HG02973 (cell line): ENCODE results near the gene MOV10.

ENCODE experiments used
- ATAC-seq: cut with Tn5 transposase; IDR thresholded peaks from one replicate; pipeline ENCODE4 v1.9.1; 2021; ENCODE audit warnings: moderate library complexity; ENCODE audit not compliant: unreplicated experiment

Gene MOV10

GRCh38 chr1:112698366-112699310 lies 24.2 kb downstream of the MOV10 start:
- ATAC-seq = no peak

- ATAC-seq = no peak
Measured at GRCh38 chr1:112699425-112700144, 25.1 kb downstream of the MOV10 start.

- peak; percentile 37 for ATAC-seq
Measured at GRCh38 chr1:112700290-112701226, 26.1 kb downstream of the MOV10 start.

- ATAC-seq = no peak
Measured at GRCh38 chr1:112701227-112702066, 27.0 kb downstream of the MOV10 start.

- no peak for ATAC-seq
Measured at GRCh38 chr1:112702067-112702395, 27.6 kb downstream of the MOV10 start.

GRCh38 chr1:112702420-112703261 lies 28.2 kb downstream of the MOV10 start:
- no peak for ATAC-seq

- ATAC-seq = no peak
Measured at GRCh38 chr1:112703706-112704105, 29.2 kb downstream of the MOV10 start.

- no peak for ATAC-seq
Measured at GRCh38 chr1:112704391-112704933, 30.0 kb downstream of the MOV10 start.

GRCh38 chr1:112704934-112705627 lies 30.6 kb downstream of the MOV10 start:
- ATAC-seq = peak; percentile 46

- peak; percentile 51 for ATAC-seq
Measured at GRCh38 chr1:112706505-112707220, 32.2 kb downstream of the MOV10 start, which contains the start of gene RHOC. TSS of gene RHOC (minus strand) at chr1:112707127. CDS start at chr1:112703799, 3,328 bp downstream.

GRCh38 chr1:112707221-112708001 lies 33.0 kb downstream of the MOV10 start:
- peak; percentile 48 for ATAC-seq

- no peak for ATAC-seq
Measured at GRCh38 chr1:112708002-112708448, 33.6 kb downstream of the MOV10 start.

- no peak for ATAC-seq
Measured at GRCh38 chr1:112708489-112708888, 34.0 kb downstream of the MOV10 start.

- no peak for ATAC-seq
Measured at GRCh38 chr1:112710159-112710558, 35.7 kb downstream of the MOV10 start.

- no peak for ATAC-seq
Measured at GRCh38 chr1:112710586-112710985, 36.1 kb downstream of the MOV10 start.

- ATAC-seq = no peak
Measured at GRCh38 chr1:112711041-112711440, 36.6 kb downstream of the MOV10 start.

- ATAC-seq = no peak
Measured at GRCh38 chr1:112711670-112712069, 37.2 kb downstream of the MOV10 start.
